Testis (tissue), 3 donors: Measurements from ENCODE around the gene NXPH4. TPM values are rescaled to one million over a fixed set of nuclear protein-coding genes. Genes with fewer than 3 reads are reported as not detected.

Experiments used
- DNase-seq: peaks from one replicate; pipeline ENCODE4 v3.0.0-alpha.2; 2019
- H3K27ac ChIP-seq, 2 donors: fragments of 200-600 bp; sonication (generic); one replicate each; pipeline ENCODE4 v1.5.1; 2019
- H3K27me3 ChIP-seq: fragments of 200-600 bp; sonication (generic); one replicate; pipeline ENCODE4 v1.5.1; 2019
- H3K36me3 ChIP-seq: fragments of 200-600 bp; sonication (generic); one replicate; pipeline ENCODE4 v1.5.1; 2017; ENCODE audit warnings: low read depth; ENCODE audit errors: missing control alignments
- H3K4me1 ChIP-seq: fragments of 200-600 bp; sonication (generic); one replicate; pipeline ENCODE4 v1.5.1; 2019
- H3K4me3 ChIP-seq, 2 donors: fragments of 200-600 bp; sonication (generic); one replicate each; pipeline ENCODE4 v1.5.1; 2017 to 2019
- H3K9me3 ChIP-seq: fragments of 200-600 bp; sonication (generic); one replicate; pipeline ENCODE4 v1.5.1; 2017
- POLR2A ChIP-seq: fragments of 450-650 bp; IDR thresholded peaks from one replicate; pipeline ENCODE4 v1.6.1; 2017; ENCODE audit warnings: antibody characterized with exemption, mild to moderate bottlenecking, moderate library complexity
- WGBS, 2 donors: methylation state at CpG; one replicate each; pipeline ENCODE4 v1.1.5; 2018; 5-methylcytosine and 5-hydroxymethylcytosine counted together
- intact Hi-C: fragments of 100-400 bp; cut with DNase I; formaldehyde crosslinking; loops from one replicate; pipeline ENCODE4 v1.15.1; 2023; ENCODE audit warnings: low total_unique reads
- polyA plus RNA-seq: library from polyadenylated mRNA; stranded (reverse); fragments of 350-450 nt; fragmentation: Illumina TruSeq; extraction: RNeasy Lipid Tissue Mini Kit (QIAGEN cat#74804); gene quantifications from one replicate; pipeline ENCODE4 v1.2.3, GENCODE V29; 2014; ENCODE audit warnings: low read depth, low replicate concordance; ENCODE audit not compliant: insufficient read depth
- total RNA-seq, 2 donors: library from RNA; depleted of rRNA; stranded (reverse); fragments of >200 nt; gene quantifications; one replicate each; pipeline ENCODE4 v1.2.3, GENCODE V29; 2016
- TF ChIP-seq, protein P1 (sequence below), 3 experiments: fragments of 450-650 bp in 2 of 3; fragments of 200-600 bp in 1 of 3; sonication (generic) in 1 of 3; IDR thresholded peaks; one replicate each; pipeline ENCODE4 v1.5.1; 2016 to 2019; ENCODE audit warnings: antibody characterized with exemption in 3 of 3, mild to moderate bottlenecking in 2 of 3, moderate library complexity in 1 of 3

Gene NXPH4
- total and polyA plus RNA-seq, 3 donors from 2014 or later, result 1.8 to 7.7 (median 7.5) TPM

DNA sequence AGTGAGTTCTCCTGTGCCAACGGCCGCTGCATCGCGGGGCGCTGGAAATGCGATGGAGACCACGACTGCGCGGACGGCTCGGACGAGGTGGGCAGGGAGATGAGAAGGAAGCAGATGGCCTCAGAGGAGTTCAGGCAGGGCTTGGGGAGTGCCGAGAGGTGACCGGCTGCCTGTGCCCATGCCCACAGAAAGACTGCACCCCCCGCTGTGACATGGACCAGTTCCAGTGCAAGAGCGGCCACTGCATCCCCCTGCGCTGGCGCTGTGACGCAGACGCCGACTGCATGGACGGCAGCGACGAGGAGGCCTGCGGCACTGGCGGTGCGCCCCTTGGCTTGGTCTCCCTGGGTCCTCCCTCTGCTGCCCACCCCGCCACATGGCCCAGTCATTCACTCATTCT lies 13.4 kb upstream of the NXPH4 start:
- TF ChIP-seq, protein P1, sequence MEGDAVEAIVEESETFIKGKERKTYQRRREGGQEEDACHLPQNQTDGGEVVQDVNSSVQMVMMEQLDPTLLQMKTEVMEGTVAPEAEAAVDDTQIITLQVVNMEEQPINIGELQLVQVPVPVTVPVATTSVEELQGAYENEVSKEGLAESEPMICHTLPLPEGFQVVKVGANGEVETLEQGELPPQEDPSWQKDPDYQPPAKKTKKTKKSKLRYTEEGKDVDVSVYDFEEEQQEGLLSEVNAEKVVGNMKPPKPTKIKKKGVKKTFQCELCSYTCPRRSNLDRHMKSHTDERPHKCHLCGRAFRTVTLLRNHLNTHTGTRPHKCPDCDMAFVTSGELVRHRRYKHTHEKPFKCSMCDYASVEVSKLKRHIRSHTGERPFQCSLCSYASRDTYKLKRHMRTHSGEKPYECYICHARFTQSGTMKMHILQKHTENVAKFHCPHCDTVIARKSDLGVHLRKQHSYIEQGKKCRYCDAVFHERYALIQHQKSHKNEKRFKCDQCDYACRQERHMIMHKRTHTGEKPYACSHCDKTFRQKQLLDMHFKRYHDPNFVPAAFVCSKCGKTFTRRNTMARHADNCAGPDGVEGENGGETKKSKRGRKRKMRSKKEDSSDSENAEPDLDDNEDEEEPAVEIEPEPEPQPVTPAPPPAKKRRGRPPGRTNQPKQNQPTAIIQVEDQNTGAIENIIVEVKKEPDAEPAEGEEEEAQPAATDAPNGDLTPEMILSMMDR (IDR thresholded peaks at IDR 0.05), result no peak
- TF ChIP-seq POLR2A, result no peak
- DNase-seq, result no peak
- Histone ChIP-seq H3K36me3 (peaks cover 4% of the 10 kb centered on the region), H3K9me3 (no peaks in the 10 kb centered on the region), H3K4me1 (no peaks in the 10 kb centered on the region), H3K4me3 (no peak overlapping the region), H3K27me3 (no peaks in the 10 kb centered on the region), H3K27ac (no peak overlapping the region)
- intact Hi-C loops, result no loop called here
- 93 to 94% methylated on average over 16 to 28 of the region's 28 CpGs for WGBS, 2 donors

DNA sequence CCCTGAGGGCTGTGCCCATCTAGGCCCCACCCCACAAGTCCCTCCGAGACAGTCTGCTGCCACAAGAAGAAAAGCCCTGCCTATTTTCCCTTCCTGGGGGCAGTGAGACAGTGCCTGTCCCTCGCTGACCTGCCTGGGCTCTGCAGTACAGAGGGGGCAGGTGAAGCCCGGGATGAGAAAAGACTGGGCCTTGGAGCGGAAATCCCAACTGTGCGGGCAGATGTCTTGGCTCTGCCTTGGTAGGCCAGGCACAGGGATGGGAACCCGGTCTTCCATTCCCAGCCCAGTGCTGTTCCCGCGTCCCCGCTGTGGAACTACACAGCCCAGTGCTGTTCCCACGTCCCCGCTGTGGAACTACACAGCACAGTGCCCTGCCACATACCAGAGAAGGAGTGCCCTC lies 12.8 kb upstream of the NXPH4 start:
- no peaks in the 10 kb centered on the region for H3K4me1 ChIP-seq
- H3K4me3 ChIP-seq, result no peak overlapping the region
- intact Hi-C loops, result no loop called here
- no peak for DNase-seq
- peaks cover 4% of the 10 kb centered on the region for H3K36me3 ChIP-seq
- no peak overlapping the region for H3K27ac ChIP-seq
- H3K27me3 ChIP-seq, result no peaks in the 10 kb centered on the region
- WGBS, 2 donors, result 82 to 90% methylated on average over 6 to 11 of the region's 11 CpGs
- H3K9me3 ChIP-seq, result no peaks in the 10 kb centered on the region
- no peak for TF ChIP-seq POLR2A
- TF ChIP-seq, protein P1 (IDR thresholded peaks at IDR 0.05), result no peak

DNA sequence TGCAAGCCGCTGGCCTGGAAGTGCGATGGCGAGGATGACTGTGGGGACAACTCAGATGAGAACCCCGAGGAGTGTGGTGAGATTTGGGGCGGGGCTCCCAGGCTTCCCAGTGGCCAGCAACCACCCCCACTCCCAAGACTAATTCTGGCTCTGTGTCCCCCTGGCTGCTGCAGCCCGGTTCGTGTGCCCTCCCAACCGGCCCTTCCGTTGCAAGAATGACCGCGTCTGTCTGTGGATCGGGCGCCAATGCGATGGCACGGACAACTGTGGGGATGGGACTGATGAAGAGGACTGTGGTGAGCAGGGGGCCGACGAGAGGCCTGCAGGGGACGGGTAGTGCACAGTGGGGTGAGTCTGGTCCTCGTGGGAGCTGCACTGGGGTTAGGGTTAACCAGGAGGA lies 12.1 kb upstream of the NXPH4 start:
- DNase-seq, result no peak
- Histone ChIP-seq H3K4me3 (no peak overlapping the region), H3K36me3 (no peaks in the 10 kb centered on the region), H3K27me3 (no peaks in the 10 kb centered on the region), H3K4me1 (no peaks in the 10 kb centered on the region), H3K27ac (no peak overlapping the region), H3K9me3 (no peaks in the 10 kb centered on the region)
- 89% methylated on average over 15 to 19 of the region's 19 CpGs for WGBS, 2 donors
- TF ChIP-seq, protein P1 (IDR thresholded peaks at IDR 0.05), result no peak
- TF ChIP-seq POLR2A, result no peak
- intact Hi-C loops, result no loop called here

DNA sequence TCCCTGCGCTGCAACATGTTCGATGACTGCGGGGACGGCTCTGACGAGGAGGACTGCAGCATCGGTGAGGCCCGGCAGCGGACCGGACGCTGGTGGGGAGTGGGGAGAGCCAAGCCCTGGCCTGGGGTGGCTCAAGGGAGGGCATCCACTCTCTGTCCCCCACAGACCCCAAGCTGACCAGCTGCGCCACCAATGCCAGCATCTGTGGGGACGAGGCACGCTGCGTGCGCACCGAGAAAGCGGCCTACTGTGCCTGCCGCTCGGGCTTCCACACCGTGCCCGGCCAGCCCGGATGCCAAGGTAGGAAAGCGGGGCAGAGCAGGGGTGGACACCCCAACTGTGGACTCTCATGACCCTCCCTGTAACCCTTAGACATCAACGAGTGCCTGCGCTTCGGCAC lies 11.4 kb upstream of the NXPH4 start:
- intact Hi-C loops, result no loop called here
- DNase-seq, result no peak
- H3K36me3 ChIP-seq, result no peaks in the 10 kb centered on the region

DNA sequence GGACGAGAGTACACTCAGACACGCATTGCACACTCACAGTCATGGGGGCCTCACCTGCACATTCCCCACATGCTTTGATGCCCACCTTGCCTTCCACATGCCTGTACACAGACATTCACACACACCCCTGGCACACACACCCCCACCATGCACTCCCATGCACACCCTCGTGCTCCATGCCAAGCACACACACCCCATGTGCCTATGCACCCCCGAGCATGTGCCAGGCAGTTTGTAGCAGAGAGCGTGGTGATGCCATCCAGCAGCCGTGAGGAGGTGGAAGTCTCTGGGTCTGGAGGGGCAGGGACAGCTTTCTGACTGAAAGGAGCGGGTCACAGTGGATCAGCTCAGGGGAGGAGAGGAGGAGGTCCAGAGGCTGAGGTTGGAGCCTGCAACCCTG lies 10.7 kb upstream of the NXPH4 start:
- no peak for DNase-seq
- intact Hi-C loops, result no loop called here
- WGBS, 2 donors, result 88 to 95% methylated on average over 5 to 7 of the region's 7 CpGs
- TF ChIP-seq, protein P1 (IDR thresholded peaks at IDR 0.05), result no peak
- no peaks in the 10 kb centered on the region for H3K4me1 ChIP-seq
- no peak overlapping the region for H3K27ac ChIP-seq
- no peaks in the 10 kb centered on the region for H3K36me3 ChIP-seq
- no peak overlapping the region for H3K4me3 ChIP-seq
- H3K27me3 ChIP-seq, result no peaks in the 10 kb centered on the region
- no peaks in the 10 kb centered on the region for H3K9me3 ChIP-seq

More for the DNA sequence above, 11.4 kb upstream of the NXPH4 start:
- TF ChIP-seq POLR2A, result no peak
- TF ChIP-seq, protein P1 (IDR thresholded peaks at IDR 0.05), result no peak
- H3K4me3 ChIP-seq, result no peak overlapping the region
- no peak overlapping the region for H3K27ac ChIP-seq
- WGBS, 2 donors, result 86 to 92% methylated on average over 8 to 26 of the region's 26 CpGs
- H3K4me1 ChIP-seq, result no peaks in the 10 kb centered on the region
- no peaks in the 10 kb centered on the region for H3K27me3 ChIP-seq
- no peaks in the 10 kb centered on the region for H3K9me3 ChIP-seq
